Measurements from ENCODE around the gene OSBP2.

Gene OSBP2

GRCh38 chr22:30902496-30903357 lies 208.1 kb downstream of the OSBP2 start:
- H3K4me3 ChIP-seq (replicated peaks in 1 of 2; ENCODE audit: low read depth in 2 of 2, low read length in 2 of 2), result no peak overlapping the region
- peak; percentile 8 to 19 for DNase-seq (ENCODE audit: low read depth in 2 of 2)
- no peak for TF ChIP-seq CTCF (IDR thresholded peaks at IDR 0.05; ENCODE audit: low read depth, low read length)

DNA sequence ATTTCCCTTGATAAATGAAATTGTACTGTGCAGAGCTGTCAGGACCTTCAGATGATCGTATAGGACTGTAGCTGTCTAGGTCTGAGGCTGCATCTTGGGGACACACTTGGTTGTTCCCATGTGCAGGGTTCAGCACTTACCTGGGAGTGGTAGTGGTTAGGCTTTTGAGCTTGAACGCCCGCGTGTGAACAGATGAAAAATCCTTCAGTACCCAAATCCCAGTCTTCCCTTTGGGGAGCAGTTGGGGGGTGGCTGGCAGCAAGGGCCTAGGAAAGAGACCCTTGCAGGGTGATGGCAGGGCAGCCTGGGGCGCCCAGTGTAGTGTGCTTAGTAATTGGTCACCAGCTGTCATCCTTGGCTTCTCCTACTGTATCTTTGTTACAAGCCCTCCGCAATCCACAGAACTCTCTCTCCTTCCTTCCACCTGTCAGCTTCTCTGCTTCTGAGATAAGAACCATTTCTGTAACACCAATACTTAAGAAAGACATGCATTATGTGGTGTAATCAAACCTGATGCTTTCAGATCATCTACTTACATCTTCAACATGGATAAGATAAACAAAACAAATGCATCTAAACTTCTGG lies 209.3 kb downstream of the OSBP2 start:
- no peak for DNase-seq (ENCODE audit: low read depth in 2 of 2)
- H3K4me3 ChIP-seq (replicated peaks in 1 of 2; ENCODE audit: low read depth in 2 of 2, low read length in 2 of 2), result no peak overlapping the region
- TF ChIP-seq CTCF (IDR thresholded peaks at IDR 0.05; ENCODE audit: low read depth, low read length), result no peak

GRCh38 chr22:30905696-30906341 lies 211.1 kb downstream of the OSBP2 start:
- TF ChIP-seq CTCF (IDR thresholded peaks at IDR 0.05; ENCODE audit: low read depth, low read length), result no peak
- no peak for DNase-seq (ENCODE audit: low read depth in 2 of 2)

DNA sequence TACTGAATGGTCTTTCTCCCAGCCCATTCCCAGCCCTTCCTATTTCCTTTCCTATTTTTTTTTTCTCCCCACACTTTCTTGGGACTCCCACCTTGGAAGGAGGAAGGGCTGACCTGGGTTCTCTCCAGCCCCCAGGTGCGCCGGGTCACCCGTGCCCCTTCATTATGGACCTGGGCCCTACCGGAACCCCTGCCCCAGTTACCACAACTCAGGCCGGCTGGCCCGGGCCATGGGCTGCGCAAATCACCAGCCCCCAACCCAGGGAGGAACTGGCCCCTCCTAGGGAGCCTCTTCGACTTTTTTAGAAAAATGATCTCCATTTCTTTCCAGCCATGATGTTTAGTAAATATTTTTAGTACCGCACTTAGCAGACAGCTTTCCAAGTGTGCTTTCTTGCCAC lies 211.7 kb downstream of the OSBP2 start:
- no peak for TF ChIP-seq CTCF (IDR thresholded peaks at IDR 0.05; ENCODE audit: low read depth, low read length)
- H3K4me3 ChIP-seq (replicated peaks in 1 of 2; ENCODE audit: low read depth in 2 of 2, low read length in 2 of 2), result no peak overlapping the region
- DNase-seq (ENCODE audit: low read depth in 2 of 2), result no peak

More at GRCh38 chr22:30905696-30906341, 211.1 kb downstream of the OSBP2 start:
- H3K4me3 ChIP-seq (replicated peaks in 1 of 2; ENCODE audit: low read depth in 2 of 2, low read length in 2 of 2), result no peak overlapping the region

- TF ChIP-seq CTCF (IDR thresholded peaks at IDR 0.05; ENCODE audit: low read depth, low read length), result no peak
- DNase-seq (ENCODE audit: low read depth in 2 of 2), result no peak
- H3K4me3 ChIP-seq (replicated peaks in 1 of 2; ENCODE audit: low read depth in 2 of 2, low read length in 2 of 2), result no peak overlapping the region
Measured at GRCh38 chr22:30906946-30907345, 212.3 kb downstream of the OSBP2 start.

DNA sequence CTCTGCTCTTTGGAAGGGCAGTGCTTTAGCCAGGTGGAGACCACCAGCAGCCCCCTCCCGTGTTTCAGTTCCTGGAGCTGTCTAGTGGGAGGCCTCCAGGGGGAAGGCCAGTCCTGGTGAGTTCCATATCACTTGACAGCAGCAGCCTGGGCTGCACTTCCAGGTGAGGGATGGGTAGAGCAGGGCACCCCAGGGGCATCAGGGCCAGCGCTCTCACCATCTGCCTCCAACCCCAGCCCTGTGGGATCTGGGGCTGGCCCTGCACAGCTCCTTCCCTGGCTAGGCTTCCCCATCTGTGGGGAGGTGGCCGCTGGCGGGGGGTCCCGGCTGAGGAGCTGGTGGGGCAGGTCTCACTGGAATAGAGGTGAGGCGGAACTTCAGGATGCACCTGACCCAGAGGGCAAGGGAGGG lies 213.4 kb downstream of the OSBP2 start:
- H3K4me3 ChIP-seq (replicated peaks in 1 of 2; ENCODE audit: low read depth in 2 of 2, low read length in 2 of 2), result no peak overlapping the region
- DNase-seq (ENCODE audit: low read depth in 2 of 2), result no peak
- no peak for TF ChIP-seq CTCF (IDR thresholded peaks at IDR 0.05; ENCODE audit: low read depth, low read length)
